Measurements from ENCODE around the gene ATRNL1. TPM values are rescaled to one million over a fixed set of nuclear protein-coding genes. Genes with fewer than 3 reads are reported as not detected.

ATRNL1 gene
- total RNA-seq, 6 experiments from 2014 or later: 0.08 to 0.23 (median 0.09) TPM; not detected in 3

DNA sequence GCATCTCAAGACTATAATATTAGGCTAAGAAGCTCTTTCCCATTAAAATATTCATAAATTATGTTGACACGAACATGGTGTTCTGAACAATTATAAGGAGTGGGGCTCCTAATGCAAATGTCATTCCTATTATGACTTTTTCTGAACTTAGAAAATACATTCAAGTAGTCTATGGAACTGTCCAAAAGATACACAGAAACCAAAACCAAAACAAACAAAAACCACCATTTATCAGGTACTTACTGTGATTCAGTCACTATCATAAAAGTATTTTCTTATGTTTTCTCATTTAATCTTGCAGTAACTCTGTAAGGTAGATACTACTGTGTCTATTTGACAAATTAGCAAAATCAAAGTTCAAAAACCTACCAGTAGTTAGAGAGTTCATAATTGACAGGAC, 773.0 kb downstream of the ATRNL1 start:
- Mint-ChIP-seq H3K9me3 (no peaks in the 10 kb centered on the region), H3K36me3 (ENCODE audit: low read depth) (no peaks in the 10 kb centered on the region), H3K4me1 (ENCODE audit: low read depth) (peaks cover 13% of the 10 kb centered on the region), H3K27ac (no peak overlapping the region), H3K27me3 (ENCODE audit: insufficient read depth) (no peaks in the 10 kb centered on the region), H3K4me3 (no peak overlapping the region)
- no peak for DNase-seq
- TF ChIP-seq, protein P1, sequence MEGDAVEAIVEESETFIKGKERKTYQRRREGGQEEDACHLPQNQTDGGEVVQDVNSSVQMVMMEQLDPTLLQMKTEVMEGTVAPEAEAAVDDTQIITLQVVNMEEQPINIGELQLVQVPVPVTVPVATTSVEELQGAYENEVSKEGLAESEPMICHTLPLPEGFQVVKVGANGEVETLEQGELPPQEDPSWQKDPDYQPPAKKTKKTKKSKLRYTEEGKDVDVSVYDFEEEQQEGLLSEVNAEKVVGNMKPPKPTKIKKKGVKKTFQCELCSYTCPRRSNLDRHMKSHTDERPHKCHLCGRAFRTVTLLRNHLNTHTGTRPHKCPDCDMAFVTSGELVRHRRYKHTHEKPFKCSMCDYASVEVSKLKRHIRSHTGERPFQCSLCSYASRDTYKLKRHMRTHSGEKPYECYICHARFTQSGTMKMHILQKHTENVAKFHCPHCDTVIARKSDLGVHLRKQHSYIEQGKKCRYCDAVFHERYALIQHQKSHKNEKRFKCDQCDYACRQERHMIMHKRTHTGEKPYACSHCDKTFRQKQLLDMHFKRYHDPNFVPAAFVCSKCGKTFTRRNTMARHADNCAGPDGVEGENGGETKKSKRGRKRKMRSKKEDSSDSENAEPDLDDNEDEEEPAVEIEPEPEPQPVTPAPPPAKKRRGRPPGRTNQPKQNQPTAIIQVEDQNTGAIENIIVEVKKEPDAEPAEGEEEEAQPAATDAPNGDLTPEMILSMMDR (IDR thresholded peaks at IDR 0.05): no peak

DNA sequence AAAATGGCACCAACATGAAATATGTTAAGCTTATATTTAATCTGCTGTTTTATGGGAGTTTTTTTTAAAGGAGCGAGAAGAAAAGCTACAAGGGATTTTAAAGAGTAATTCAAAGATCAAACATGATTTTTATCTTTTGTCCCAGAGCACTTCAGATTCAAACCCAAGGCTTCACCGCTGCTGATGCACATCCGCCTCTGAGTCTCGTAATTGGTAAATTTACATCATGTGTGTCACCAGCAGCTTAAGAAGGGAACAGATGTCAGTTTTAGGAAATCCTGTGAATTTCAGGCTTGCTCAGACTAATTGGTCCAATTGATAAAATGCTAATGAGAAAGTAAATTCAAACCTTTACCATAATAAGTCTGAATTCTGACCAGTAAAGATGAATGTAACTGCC, 773.5 kb downstream of the ATRNL1 start:
- no peak overlapping the region for H3K4me3 Mint-ChIP-seq
- no peaks in the 10 kb centered on the region for H3K27me3 Mint-ChIP-seq (ENCODE audit: insufficient read depth)

DNA sequence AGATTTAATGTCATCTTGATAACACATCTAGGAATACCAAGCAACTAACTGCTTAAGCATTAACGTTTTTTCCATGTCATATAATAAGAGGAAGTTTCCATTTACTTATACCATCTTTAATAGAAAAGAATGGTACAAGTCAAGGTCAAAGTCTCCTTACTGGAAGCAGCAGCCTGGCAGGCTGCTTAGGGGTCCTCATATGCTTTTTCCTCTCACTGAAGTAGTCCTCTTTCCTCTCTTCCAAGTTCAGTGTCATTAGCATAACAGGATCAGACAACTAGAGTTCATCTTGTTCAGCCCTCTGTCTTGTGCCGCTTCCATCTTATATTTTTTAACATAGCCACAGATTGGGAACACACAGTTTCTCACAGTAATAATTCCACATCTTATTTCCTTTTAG, 774.1 kb downstream of the ATRNL1 start:
- Mint-ChIP-seq H3K4me3 (no peak overlapping the region), H3K36me3 (ENCODE audit: low read depth) (no peaks in the 10 kb centered on the region), H3K9me3 (no peaks in the 10 kb centered on the region), H3K27ac (no peak overlapping the region), H3K27me3 (ENCODE audit: insufficient read depth) (no peaks in the 10 kb centered on the region), H3K4me1 (ENCODE audit: low read depth) (peaks cover 2% of the 10 kb centered on the region)
- TF ChIP-seq, protein P1 (IDR thresholded peaks at IDR 0.05): no peak
- DNase-seq: no peak

More for the DNA sequence above, 773.5 kb downstream of the ATRNL1 start:
- peaks cover 8% of the 10 kb centered on the region for H3K4me1 Mint-ChIP-seq (ENCODE audit: low read depth)
- H3K27ac Mint-ChIP-seq: no peak overlapping the region
- TF ChIP-seq, protein P1 (IDR thresholded peaks at IDR 0.05): no peak
- H3K36me3 Mint-ChIP-seq (ENCODE audit: low read depth): no peaks in the 10 kb centered on the region
- DNase-seq: no peak
- H3K9me3 Mint-ChIP-seq: no peaks in the 10 kb centered on the region

GRCh38 chr10:115871855-115872254, 778.7 kb downstream of the ATRNL1 start:
- Mint-ChIP-seq H3K36me3 (ENCODE audit: low read depth) (no peaks in the 10 kb centered on the region), H3K9me3 (no peaks in the 10 kb centered on the region), H3K4me3 (no peak overlapping the region), H3K27ac (no peak overlapping the region), H3K4me1 (ENCODE audit: low read depth) (no peaks in the 10 kb centered on the region), H3K27me3 (ENCODE audit: insufficient read depth) (no peaks in the 10 kb centered on the region)
- TF ChIP-seq, protein P1 (IDR thresholded peaks at IDR 0.05): no peak
- no peak for DNase-seq

GRCh38 chr10:115875172-115875571, 782.0 kb downstream of the ATRNL1 start:
- Mint-ChIP-seq H3K27me3 (ENCODE audit: insufficient read depth) (no peaks in the 10 kb centered on the region), H3K27ac (no peak overlapping the region), H3K4me3 (no peak overlapping the region), H3K4me1 (ENCODE audit: low read depth) (no peaks in the 10 kb centered on the region), H3K9me3 (no peaks in the 10 kb centered on the region), H3K36me3 (ENCODE audit: low read depth) (no peaks in the 10 kb centered on the region)
- no peak for DNase-seq
- TF ChIP-seq, protein P1 (IDR thresholded peaks at IDR 0.05): no peak

Measured in HFFc6 (cell line).